H9 (cell line): Measurements from ENCODE around the gene TMEM44. TPM values are rescaled to one million over a fixed set of nuclear protein-coding genes. Genes with fewer than 3 reads are reported as not detected.

Experiments
- DNase-seq: peaks from one replicate; pipeline ENCODE4 v3.0.0-alpha.2; 2017
- H2AFZ ChIP-seq: one replicate; pipeline ENCODE4 v1.6.1; 2013; ENCODE audit warnings: mild to moderate bottlenecking, low read length, control low read depth, moderate library complexity
- H2AK5ac ChIP-seq: 2 replicates; pipeline ENCODE4 v1.6.1; 2013; ENCODE audit warnings: low read length, control low read depth, mixed read lengths; ENCODE audit not compliant: insufficient read length
- H2BK120ac ChIP-seq: one replicate; pipeline ENCODE4 v1.6.1; 2013; ENCODE audit warnings: low read depth, mild to moderate bottlenecking, low read length, control low read depth, inconsistent platforms; ENCODE audit not compliant: poor library complexity, severe bottlenecking
- H2BK12ac ChIP-seq: 2 replicates; pipeline ENCODE4 v1.6.1; 2013; ENCODE audit warnings: low read length, control low read depth, mixed read lengths, low read depth; ENCODE audit not compliant: insufficient read length
- H2BK15ac ChIP-seq: 2 replicates; pipeline ENCODE4 v1.6.1; 2013; ENCODE audit warnings: low read depth, low read length, control low read depth
- H2BK20ac ChIP-seq: one replicate; pipeline ENCODE4 v1.6.1; 2013; ENCODE audit warnings: low read depth, mild to moderate bottlenecking, low read length, control low read depth, inconsistent platforms; ENCODE audit not compliant: poor library complexity, severe bottlenecking
- H2BK5ac ChIP-seq: 2 replicates; pipeline ENCODE4 v1.6.1; 2013; ENCODE audit warnings: low read length, control low read depth, mixed read lengths; ENCODE audit not compliant: insufficient read length
- H3K14ac ChIP-seq: 2 replicates; pipeline ENCODE4 v1.6.1; 2013; ENCODE audit warnings: low read length, control low read depth; ENCODE audit not compliant: insufficient read depth
- H3K18ac ChIP-seq: 2 replicates; pipeline ENCODE4 v1.6.1; 2013; ENCODE audit warnings: low read depth, mild to moderate bottlenecking, mixed read lengths, low read length, control low read depth; ENCODE audit not compliant: insufficient read length
- H3K23ac ChIP-seq: 2 replicates; pipeline ENCODE4 v1.6.1; 2013; ENCODE audit warnings: low read length, control low read depth, mixed read lengths, low read depth; ENCODE audit not compliant: insufficient read length
- H3K23me2 ChIP-seq: 2 replicates; pipeline ENCODE4 v1.6.1; 2013; ENCODE audit warnings: low read depth, mild to moderate bottlenecking, mixed read lengths, low read length, control low read depth; ENCODE audit not compliant: insufficient read length, poor library complexity, severe bottlenecking
- H3K27ac ChIP-seq: 2 replicates; pipeline ENCODE4 v1.5.1; 2013; ENCODE audit warnings: low read length, control low read depth, mixed read lengths, low read depth; ENCODE audit not compliant: insufficient read length
- H3K27me3 ChIP-seq: 2 replicates; pipeline ENCODE4 v1.6.1; 2013; ENCODE audit warnings: low read length, control low read depth, inconsistent platforms; ENCODE audit not compliant: insufficient read depth
- H3K4ac ChIP-seq: 2 replicates; pipeline ENCODE4 v1.6.1; 2013; ENCODE audit warnings: low read depth, mild to moderate bottlenecking, control low read depth, inconsistent platforms, low read length, moderate library complexity
- H3K4me1 ChIP-seq: 2 replicates; pipeline ENCODE4 v1.6.1; 2013; ENCODE audit warnings: low read length, control low read depth, inconsistent platforms; ENCODE audit not compliant: insufficient read depth
- H3K4me2 ChIP-seq: 2 replicates; pipeline ENCODE4 v1.6.1; 2013; ENCODE audit warnings: low read length, control low read depth, mixed read lengths; ENCODE audit not compliant: insufficient read length, insufficient read depth
- H3K56ac ChIP-seq: 2 replicates; pipeline ENCODE4 v1.6.1; 2013; ENCODE audit warnings: low read depth, mild to moderate bottlenecking, mixed read lengths, low read length, control low read depth; ENCODE audit not compliant: insufficient read length
- H3K79me1 ChIP-seq: 2 replicates; pipeline ENCODE4 v1.6.1; 2013; ENCODE audit warnings: low read depth, mild to moderate bottlenecking, moderate library complexity, low read length, control low read depth, inconsistent platforms; ENCODE audit not compliant: insufficient read depth, poor library complexity, severe bottlenecking
- H3K79me2 ChIP-seq: 2 replicates; pipeline ENCODE4 v1.6.1; 2013; ENCODE audit warnings: low read length, control low read depth, inconsistent platforms; ENCODE audit not compliant: insufficient read depth
- H3K9ac ChIP-seq: 2 replicates; pipeline ENCODE4 v1.6.1; 2013; ENCODE audit warnings: low read length, control low read depth, mixed read lengths; ENCODE audit not compliant: insufficient read length; ENCODE audit errors: extremely low read depth
- H3K9me3 ChIP-seq: one replicate; pipeline ENCODE4 v1.6.1; 2013; ENCODE audit warnings: low read depth, low read length, inconsistent platforms; ENCODE audit not compliant: control insufficient read depth
- H3T11ph ChIP-seq: one replicate; pipeline ENCODE4 v1.6.1; 2013; ENCODE audit warnings: mild to moderate bottlenecking, low read length, control low read depth, inconsistent platforms
- H4K20me1 ChIP-seq: one replicate; pipeline ENCODE4 v1.6.1; 2013; ENCODE audit not compliant: control insufficient read depth, insufficient read length, insufficient read depth
- H4K5ac ChIP-seq: 2 replicates; pipeline ENCODE4 v1.6.1; 2013; ENCODE audit warnings: low read depth, mild to moderate bottlenecking, mixed read lengths, low read length, control low read depth; ENCODE audit not compliant: insufficient read length
- H4K8ac ChIP-seq: replicated peaks from 2 replicates; pipeline ENCODE4 v1.6.1; 2013; ENCODE audit warnings: low read length, control low read depth, mixed read lengths, low read depth; ENCODE audit not compliant: insufficient read length
- H4K91ac ChIP-seq: 2 replicates; pipeline ENCODE4 v1.6.1; 2013; ENCODE audit warnings: low read depth, mild to moderate bottlenecking, moderate library complexity, mixed read lengths, low read length, control low read depth; ENCODE audit not compliant: insufficient read length
- H3K27ac Mint-ChIP-seq, 3 experiments: 2 replicates in 2 of 3; 3 replicates in 1 of 3; pipeline ENCODE4 v1.8.0; 2020 to 2021; ENCODE audit warnings: mixed read lengths in 3 of 3, mild to moderate bottlenecking in 1 of 3, moderate library complexity in 1 of 3
- H3K27me3 Mint-ChIP-seq: 2 replicates; pipeline ENCODE4 v1.8.0; 2021; ENCODE audit warnings: low read depth, mild to moderate bottlenecking, moderate library complexity, mixed read lengths
- H3K36me3 Mint-ChIP-seq, 3 experiments: 2 replicates in 2 of 3; 3 replicates in 1 of 3; pipeline ENCODE4 v1.8.0; 2020 to 2021; ENCODE audit warnings: low read depth in 3 of 3, mixed read lengths in 3 of 3; ENCODE audit not compliant: insufficient read depth in 1 of 3
- H3K4me1 Mint-ChIP-seq, 2 experiments: 2 replicates each; pipeline ENCODE4 v1.8.0; 2020; ENCODE audit warnings: mixed read lengths in 2 of 2
- H3K4me3 Mint-ChIP-seq, 2 experiments: 2 replicates in 1 of 2; 3 replicates in 1 of 2; pipeline ENCODE4 v1.8.0; 2020 to 2021; ENCODE audit warnings: mild to moderate bottlenecking in 2 of 2, mixed read lengths in 2 of 2, moderate library complexity in 1 of 2
- H3K9me3 Mint-ChIP-seq, 2 experiments: 2 replicates in 1 of 2; 3 replicates in 1 of 2; pipeline ENCODE4 v1.8.0; 2020; ENCODE audit warnings: mild to moderate bottlenecking in 2 of 2, mixed read lengths in 2 of 2, moderate library complexity in 1 of 2
- CTCF ChIP-seq: fragments of 200-600 bp; sonication (generic); conservative IDR thresholded peaks from 3 replicates; pipeline ENCODE4 v1.8.0; 2021; ENCODE audit warnings: antibody characterized with exemption, mild to moderate bottlenecking
- WGBS: extraction: QIAGEN DNeasy Blood & Tissue Kit; methylation state at CpG from one replicate; pipeline ENCODE4 v1.1.7; 2013; ENCODE audit warnings: missing lambda C conversion rate, low lambda C conversion rate, mixed read lengths; ENCODE audit not compliant: insufficient read length; ENCODE audit errors: extremely low coverage; 5-methylcytosine and 5-hydroxymethylcytosine counted together
- total RNA-seq: library from RNA; stranded (reverse); gene quantifications from 2 replicates; pipeline ENCODE4 v1.2.1, GENCODE V29; 2021

The TMEM44 gene
- total RNA-seq, 1 experiment from 2014 or later, result 19.8 TPM

- Histone ChIP-seq H3K23ac (no peak overlapping the region), H2AFZ (no peak overlapping the region), H3K4me1 (no peaks in the 10 kb centered on the region), H3T11ph (no peak overlapping the region), H2BK120ac (no peak overlapping the region), H4K20me1 (no peaks in the 10 kb centered on the region), H3K9me3 (no peaks in the 10 kb centered on the region), H2BK15ac (no peak overlapping the region), H3K14ac (no peak overlapping the region), H2BK5ac (no peak overlapping the region), H3K56ac (no peak overlapping the region), H3K79me2 (no peaks in the 10 kb centered on the region), H3K27ac (no peak overlapping the region), H3K27me3 (no peaks in the 10 kb centered on the region), H3K23me2 (no peaks in the 10 kb centered on the region), H4K8ac (no peak overlapping the region), H4K91ac (no peak overlapping the region), H3K18ac (no peak overlapping the region), H3K9ac (no peak overlapping the region), H3K4me2 (no peak overlapping the region), H3K79me1 (no peaks in the 10 kb centered on the region), H2BK20ac (no peak overlapping the region), H2BK12ac (no peak overlapping the region), H2AK5ac (no peak overlapping the region), H3K4ac (no peak overlapping the region), H4K5ac (no peak overlapping the region)
- WGBS, result no CpG with 5 or more reads among the region's 3 CpGs
- no peaks in the 10 kb centered on the region for H3K4me1 Mint-ChIP-seq
- no peak for DNase-seq
- no peaks in the 10 kb centered on the region; the same call in none of the 2 replicates for H3K27me3 Mint-ChIP-seq
- H3K36me3 Mint-ChIP-seq, result no peaks in the 10 kb centered on the region; a peak in 1 of 7 replicates
- TF ChIP-seq CTCF, result no peak
- no peaks in the 10 kb centered on the region; a peak in 1 of 5 replicates for H3K9me3 Mint-ChIP-seq
- no peak overlapping the region for H3K4me3 Mint-ChIP-seq
- H3K27ac Mint-ChIP-seq, result no peak overlapping the region
Measured at GRCh38 chr3:194539498-194539897, 93.7 kb downstream of the TMEM44 start.
